GM20431 (cell line): ENCODE data around the gene HEATR5A.
"Not testable (repeated sequence)": the region's sequence is repeated elsewhere in the genome, so short reads cannot be mapped to it uniquely, and the experiment has no call there.

ENCODE experiments used
- in situ Hi-C: fragments of 300-500 bp; cut with MseI, MboI; formaldehyde crosslinking; loops from one replicate; pipeline ENCODE4 v1.15.0; 2020; ENCODE audit warnings: low sequenced_read_pairs; ENCODE audit not compliant: unreplicated experiment

Gene HEATR5A

DNA sequence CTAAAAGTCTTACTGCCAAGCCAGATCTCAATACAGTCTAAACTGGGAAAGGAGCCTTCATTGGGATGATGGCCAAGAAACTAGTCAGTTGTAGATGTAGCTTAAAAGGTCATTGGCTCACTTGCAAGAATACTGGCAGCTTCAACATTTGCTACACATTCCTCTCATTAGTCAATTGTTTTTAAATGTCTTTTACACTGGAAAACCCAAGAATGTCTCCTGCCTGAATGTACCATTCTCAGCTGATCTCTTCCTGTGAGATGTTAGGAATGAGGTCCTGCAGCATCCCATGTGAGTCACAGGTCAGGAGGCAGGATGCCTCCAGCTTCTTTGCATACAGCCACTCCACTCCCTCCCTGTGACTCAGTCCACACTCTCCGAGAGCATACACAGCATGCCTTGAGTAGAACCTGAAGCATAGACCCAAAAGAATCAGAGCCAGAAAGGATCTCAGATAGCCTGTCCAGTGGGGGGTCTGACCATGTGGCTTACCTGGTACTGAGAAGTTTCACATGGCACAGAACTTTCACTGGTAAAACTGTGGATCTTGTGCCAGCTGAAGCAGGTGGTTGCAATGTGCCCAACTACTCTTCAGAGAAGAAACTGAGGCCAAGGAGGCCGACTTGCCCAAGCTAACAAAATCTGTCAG lies 156.7 kb downstream of the HEATR5A start:
- in situ Hi-C loops: no loop called here

DNA sequence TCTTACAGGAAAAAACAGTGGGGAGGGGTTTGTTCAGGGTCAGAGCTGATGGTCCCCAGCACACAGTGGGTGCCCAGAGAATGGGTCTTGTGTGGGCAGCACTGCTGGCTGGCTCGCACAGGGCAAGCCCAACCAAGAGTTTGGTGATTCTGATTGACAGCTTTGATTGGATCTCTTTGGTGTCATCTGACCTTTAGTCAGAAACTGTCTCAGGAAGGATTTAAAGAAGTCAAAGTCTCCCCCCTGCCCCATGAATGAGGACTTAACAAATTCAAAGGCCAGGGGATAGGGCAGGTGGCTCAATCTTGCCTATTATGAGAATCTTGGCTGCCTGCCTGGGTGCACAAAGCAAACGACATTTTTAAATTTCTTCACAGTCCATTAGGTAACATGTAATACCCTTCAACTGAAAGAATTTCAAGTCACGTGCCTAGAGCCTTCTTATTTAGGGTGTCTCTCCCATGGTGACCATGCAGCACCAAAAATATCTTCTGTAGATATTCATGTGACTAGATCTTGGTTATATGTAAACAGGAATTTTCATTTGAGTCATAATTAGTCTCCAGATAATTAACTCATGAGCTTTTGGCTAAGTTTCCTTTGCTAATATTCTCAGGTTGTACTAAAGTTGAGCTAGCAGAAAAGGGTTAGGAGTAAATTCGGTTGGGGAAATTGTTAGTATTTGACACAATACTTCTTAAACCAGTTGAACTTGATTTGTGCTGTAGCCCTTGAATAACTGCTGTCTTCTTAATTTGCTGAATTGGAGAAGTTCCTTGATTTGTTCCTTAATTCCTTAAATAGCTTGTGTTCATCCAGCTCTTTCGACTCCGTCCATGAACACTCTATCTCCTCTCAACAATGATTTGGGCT lies 158.3 kb downstream of the HEATR5A start:
- in situ Hi-C loops: no loop called here

DNA sequence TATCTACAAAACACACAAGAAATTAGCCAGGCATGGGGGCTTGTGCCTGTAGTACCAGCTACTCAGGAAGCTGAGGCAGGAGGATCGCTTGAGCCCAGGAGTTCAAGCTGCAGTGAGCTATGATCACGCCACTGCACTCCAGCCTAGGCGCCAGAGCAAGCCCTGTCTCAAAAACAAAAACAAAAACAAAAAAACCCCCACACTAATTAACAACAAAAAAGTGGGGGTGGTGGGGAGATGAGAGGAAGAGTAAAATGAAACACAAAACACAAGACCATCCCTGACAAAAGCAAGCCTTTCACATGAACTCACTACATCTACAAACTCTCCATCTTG lies 158.9 kb downstream of the HEATR5A start:
- in situ Hi-C loops: no loop called here

DNA sequence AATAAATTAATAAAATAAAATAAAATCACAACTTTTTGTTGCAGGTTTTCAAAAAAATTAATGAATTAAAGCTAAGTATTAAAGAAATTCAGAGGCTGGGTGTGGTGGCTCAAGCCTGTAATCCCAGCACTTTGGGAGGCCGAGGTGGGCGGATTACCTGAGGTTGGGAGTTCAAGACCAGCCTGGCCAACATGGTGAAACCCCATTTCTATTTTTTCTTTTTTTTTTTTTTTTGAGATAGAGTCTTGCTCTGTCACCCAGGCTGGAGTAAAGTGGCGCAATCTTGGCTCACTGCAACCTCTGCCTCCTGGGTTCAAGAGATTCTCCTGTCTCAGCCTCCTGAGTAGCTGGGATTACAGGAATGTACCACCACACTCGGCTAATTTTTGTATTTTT lies 161.3 kb downstream of the HEATR5A start:
- in situ Hi-C loops: not testable (repeated sequence)

DNA sequence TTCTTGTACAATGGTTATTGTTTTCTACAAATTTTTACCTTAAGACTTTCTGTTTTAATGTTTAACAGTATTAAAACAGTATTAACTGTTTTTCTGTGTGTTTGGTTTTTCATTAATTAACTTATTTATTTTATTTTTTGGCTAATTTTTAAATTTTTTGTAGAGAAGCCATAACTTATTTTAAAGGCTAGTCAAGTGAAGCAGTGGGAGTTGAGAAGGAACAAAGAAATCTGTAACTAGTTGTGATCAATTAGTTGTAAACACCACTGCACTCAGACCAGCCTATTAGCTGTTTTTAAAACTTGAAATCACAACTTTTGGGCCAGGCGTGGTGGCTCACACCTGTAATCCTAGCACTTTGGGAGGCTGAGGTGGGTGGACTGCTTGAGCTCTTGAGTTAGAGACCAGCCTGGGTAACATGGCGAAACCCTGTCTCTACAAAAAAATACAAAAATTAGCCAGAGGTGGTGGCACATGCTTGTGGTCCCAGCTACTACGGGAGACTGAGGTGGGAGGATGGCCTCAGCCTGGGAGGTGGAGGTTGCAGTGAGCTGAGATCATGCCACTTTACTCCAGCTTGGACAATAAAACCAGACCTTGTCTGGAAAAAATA lies 161.8 kb downstream of the HEATR5A start:
- in situ Hi-C loops: no loop called here

DNA sequence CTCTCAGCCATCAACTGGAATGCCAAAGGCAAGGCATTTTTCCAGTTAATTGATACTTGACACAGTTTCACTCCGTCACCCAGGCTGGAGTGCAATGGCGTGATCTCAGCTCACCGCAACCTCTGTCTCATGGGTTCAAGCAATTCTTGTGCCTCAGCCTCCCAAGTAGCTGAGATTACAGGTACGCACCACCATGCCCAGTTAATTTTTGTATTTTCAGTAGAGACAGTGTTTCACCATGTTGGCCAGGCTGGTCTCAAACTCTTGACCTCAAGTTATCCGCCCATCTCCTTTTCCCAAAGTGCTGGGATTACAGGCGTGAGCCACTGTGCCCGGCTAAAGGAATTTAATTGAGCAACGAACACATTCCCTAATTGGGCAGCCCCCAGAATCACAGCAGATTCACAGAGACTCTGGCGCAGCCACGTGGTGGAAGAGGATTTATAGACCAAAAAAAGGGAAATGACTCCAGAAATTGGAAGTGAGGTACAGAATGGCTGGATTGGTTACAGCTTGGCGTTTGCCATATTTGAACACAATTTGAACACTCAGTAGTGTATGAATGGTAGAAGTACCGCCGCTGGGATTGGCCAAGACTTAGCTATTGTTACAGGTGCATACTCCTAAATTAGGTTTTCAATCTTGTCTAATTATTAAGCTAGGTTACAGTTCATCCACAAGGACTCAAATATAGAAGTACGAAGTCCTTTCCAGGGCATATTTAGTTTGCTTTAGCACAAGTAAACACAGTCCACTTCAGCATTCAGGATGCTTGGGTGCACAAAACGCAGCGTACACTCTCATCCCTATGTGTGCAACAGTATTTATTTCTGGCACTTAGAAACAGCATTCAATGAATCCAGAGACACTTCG lies 162.6 kb downstream of the HEATR5A start:
- in situ Hi-C loops: not testable (repeated sequence)

DNA sequence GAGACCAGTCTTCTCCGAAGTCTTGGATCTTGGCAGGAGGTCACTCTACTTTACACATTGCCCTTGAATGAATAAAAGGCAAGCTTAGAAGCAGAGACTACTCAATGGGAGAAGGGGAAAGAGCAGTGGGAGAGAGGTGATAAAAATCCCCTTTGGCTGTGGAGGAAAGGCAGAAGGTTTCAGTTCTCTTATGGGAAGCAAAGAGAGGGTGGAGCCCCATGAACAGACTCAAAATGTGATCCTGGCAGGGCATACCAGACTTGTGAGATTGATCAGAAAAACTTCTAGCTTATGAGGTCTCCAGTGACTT lies 163.2 kb downstream of the HEATR5A start:
- in situ Hi-C loops: no loop called here

DNA sequence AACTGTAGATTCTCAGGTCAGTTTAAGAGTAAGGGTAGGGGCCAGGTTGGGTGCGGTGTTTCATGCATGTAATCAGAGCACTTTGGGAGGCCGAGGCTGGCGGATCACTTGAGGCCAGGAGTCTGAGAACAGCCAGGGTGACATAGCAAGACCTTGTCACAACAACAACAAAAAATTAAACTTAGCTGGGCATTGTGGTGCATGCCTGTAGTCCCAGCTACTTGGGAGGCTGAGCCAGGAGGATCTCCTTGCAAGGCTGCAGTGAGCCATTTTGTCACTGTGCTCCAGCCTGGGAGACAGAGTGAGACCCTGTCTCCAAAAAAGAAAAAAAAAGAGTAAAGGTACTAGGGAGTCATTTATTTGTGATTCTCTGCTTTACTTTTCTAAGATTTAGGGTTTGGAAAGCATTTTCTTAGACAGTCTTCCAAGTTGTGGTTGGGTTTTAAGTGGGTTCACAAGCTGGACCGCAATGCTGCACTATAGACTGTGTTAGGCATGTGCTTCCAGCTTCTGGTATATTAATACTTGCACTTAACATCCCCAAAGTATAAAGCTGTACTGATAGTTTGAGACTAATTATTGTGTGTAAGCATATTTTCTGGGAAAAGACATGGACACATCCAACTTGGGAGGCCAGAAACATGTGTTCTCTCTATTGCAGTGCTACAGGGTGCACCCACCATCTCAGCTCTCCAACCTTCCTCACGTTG lies 163.7 kb downstream of the HEATR5A start:
- in situ Hi-C loops: no loop called here

DNA sequence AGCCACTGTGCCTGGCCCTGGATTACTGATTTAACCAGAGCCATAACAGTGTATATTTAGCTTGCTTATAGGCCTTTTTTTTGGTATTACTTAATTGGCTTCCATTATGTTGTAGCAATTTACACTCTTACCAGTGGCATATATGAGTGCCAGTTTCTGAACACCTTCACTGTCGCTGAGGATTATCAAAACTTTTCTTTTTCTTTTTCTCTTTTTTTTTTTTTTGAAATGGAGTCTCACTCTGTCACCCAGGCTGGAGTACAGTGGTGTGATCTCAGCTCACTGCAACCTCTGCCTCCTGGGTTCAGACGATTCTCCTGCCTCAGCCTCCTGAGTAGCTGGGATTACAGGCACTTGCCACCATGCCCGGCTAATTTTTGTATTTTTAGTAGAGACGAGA lies 164.4 kb downstream of the HEATR5A start:
- in situ Hi-C loops: not testable (repeated sequence)

DNA sequence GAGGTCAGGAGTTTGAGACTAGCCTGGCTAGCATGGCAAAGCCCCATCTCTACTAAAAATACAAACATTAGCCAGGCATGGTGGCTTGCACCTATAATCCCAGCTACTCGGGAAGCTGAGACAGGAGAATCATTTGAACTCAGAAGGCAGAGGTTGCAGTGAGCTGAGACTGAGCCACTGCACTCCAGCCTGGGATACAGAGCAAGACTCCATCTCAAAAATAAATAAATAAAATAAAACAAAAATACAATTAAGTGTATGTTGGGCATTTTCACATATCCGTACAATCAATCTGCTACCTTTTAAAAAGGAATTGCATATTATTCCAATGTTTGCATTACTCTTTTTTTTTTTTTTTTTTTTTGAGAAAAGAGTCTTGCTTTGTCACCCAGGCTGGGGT lies 165.1 kb downstream of the HEATR5A start:
- in situ Hi-C loops: no loop called here

DNA sequence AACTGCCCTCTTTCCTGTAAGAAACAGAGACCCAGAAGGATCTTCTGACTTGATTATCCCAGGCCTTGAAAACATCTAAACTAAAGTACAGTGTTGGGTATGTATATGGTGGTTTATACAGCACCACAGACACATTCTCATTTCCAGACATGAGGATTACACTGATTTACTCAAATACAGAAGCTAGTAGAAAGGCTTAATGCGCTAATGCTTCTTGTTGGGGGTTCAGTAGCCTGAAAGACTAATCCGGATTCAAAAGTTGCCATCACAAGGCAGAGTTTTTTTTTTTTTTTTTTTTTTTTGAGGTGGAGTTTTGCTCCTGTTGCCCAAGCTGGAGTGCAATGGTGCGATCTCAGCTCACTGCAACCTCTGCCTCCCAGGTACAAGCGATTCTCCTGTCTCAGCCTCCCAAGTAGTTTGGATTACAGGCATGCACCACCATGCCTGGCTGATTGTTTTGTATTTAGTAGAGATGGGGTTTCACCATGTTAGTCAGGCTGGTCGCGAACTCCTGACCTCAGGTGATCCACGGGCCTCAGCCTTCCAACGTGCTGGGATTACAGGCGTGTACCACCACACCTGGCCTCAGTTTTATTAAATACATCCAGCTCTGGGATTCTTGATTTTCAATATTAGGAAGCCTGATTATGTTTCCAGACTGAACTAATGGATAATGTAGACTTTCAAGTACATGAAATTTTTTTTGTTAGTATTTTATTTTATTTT lies 166.4 kb downstream of the HEATR5A start:
- in situ Hi-C loops: no loop called here

DNA sequence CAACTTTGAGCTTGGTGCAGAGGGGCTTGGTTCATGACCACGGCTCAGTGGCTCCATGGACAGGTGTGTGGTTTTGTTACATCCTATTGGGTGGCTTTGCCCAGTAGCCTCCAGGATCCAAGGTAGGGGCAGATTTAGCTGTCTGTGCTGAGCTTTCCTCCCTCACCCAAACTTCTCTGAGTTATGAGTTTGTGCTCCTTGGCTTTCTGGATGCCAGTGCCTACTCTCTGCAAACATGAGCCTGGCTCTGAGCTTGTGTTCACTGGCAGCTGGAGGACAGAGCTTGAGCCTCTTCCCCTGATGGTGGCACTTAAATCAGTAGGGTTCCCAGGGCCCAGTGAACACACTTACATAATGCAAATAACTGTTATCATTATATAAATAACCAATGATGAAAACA lies 167.5 kb downstream of the HEATR5A start:
- in situ Hi-C loops: no loop called here

DNA sequence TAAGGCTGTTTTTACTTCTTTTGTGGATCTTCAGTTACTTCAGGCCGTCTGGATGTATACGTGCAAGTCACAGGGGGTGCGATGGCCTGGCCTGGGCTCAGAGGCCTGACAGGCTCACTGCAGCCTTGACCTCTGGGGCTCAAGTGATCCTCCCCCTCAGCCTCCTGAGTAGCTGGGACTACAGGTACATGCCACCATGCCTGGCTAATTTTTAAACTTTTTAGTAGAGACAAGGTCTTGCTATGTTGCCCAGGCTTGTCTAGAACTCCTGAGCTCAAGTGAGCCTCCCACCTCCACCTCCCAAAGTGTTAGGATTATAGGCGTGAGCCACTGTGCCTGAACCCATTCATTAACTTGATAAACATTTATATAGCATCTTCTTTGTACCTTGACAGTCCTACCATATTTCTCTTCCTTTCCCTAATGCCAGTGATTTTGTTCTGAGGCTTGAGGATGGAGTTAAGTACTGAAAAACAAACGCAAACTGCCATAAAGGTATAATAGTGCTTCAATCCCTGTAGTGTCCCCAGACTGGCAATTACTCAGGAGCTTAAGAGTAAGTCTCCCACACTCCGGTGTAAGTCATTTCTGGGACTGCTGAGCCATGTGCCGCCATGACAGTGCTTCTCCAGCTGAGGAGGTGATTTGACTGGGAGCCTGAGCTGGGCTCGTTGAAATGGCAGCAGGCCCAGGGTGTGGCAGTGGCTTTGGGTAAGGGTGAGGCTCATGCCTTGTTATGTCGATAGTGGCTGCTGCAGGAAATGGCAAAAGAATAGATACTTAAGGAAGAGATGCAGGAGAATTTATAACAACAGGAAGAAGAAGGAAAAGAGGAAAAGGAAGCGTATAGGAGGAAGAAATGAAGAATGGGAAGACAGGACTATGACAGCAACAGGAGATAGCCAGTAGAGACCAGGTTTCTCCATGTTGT lies 169.1 kb downstream of the HEATR5A start:
- in situ Hi-C loops: no loop called here

DNA sequence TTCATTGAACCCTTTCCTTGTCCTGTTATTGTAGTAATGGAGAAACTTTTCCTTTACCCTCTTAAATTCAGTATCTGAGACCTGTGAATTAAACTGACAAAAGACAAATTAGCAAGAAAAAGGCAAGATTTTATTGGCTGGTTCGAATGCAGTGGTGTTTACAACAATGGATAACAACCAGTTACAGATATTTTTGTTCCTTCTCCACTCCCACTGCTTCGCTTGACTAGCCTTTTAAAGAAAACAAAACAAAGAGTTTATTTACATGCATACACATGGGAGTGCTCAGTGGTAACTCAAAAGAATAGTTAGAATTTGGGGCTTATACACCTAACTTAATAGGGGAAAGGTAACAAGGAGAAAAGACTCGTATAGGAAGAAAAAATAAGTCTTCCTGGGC lies 175.7 kb downstream of the HEATR5A start:
- in situ Hi-C loops: no loop called here

DNA sequence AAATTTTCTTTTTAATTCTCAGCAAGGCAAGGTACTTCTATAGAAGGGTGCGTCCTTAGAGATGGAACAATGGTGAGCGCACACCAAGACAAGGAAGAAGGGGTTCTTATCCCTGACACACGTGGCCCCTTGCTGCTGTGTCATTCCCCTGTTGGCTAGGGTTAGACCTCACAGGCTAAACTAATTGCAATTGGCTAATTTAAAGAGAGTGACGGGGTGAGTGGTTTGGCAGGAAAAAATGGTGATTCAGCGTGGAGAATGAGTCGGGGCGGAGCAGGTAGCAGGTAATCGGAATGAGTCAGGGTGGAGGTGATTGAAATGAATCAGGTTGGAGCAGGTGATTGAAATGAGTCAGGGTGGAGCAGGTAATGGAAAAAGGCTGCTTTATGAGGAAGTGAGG lies 176.5 kb downstream of the HEATR5A start:
- in situ Hi-C loops: no loop called here

DNA sequence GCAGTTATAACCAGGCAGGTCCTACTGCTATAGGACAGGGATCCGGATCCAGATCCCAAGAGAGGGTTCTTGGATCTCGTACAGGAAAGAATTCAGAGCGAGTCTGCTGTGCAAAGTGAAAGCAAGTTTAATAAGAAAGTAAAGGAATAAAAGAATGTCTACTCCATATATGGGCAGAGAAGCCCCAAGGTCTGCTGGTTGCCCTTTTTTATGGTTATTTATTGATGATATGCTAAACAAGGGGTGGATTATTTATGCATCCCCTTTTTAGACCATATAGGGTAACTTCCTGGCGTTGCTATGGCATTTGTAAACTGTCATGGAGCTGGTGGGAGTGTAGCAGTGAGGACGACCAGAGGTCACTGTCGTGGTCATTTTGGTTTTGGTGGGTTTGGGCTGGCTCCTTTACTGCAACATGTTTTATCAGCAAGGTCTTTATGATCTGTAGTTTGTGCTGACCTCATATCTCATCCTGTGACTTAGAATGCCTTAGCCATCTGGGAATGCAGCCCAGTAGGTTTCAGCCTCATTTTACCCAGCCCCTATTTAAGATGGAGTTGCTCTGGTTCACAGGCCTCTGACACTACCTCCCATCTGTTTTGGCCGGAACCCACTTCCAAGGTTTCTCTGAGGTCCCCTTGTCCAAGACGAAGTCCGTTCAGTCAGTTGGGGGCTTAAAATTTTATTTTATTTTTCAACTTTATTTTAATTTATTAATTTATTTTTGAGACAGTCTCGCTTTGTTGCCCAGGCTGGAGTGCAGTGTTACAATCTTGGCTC lies 178.0 kb downstream of the HEATR5A start:
- in situ Hi-C loops: not testable (repeated sequence)
